SU-DHL-6 (cell line): Measurements from ENCODE around the gene ULBP2.

Experiments
- H2AFZ ChIP-seq: fragments of 200-600 bp; sonication (generic); 2 replicates; pipeline ENCODE4 v1.6.1; 2014; ENCODE audit warnings: low read depth, mild to moderate bottlenecking, moderate library complexity, mixed read lengths, antibody characterized with exemption, low read length; ENCODE audit not compliant: severe bottlenecking
- H3F3A ChIP-seq: fragments of 200-600 bp; shearing (Covaris generic); 2 replicates; pipeline ENCODE4 v1.6.0; 2016; ENCODE audit warnings: antibody characterized with exemption, mild to moderate bottlenecking; ENCODE audit not compliant: insufficient read depth
- H3K27ac ChIP-seq: fragments of 200-600 bp; sonication (generic); 2 replicates; pipeline ENCODE4 v1.5.1; 2016; ENCODE audit warnings: low read depth, mild to moderate bottlenecking, low read length, moderate library complexity, mixed read lengths
- H3K27me3 ChIP-seq: fragments of 200-600 bp; sonication (generic), shearing (Covaris generic); 2 replicates; pipeline ENCODE4 v1.6.0; 2014; ENCODE audit warnings: mild to moderate bottlenecking, low read length
- H3K36me3 ChIP-seq: fragments of 200-600 bp; sonication (generic); 2 replicates; pipeline ENCODE4 v1.6.1; 2014; ENCODE audit warnings: mild to moderate bottlenecking, low read length, mixed read lengths
- H3K4me2 ChIP-seq: fragments of 300-600, 200-600 bp; shearing (Covaris generic), sonication (generic); 2 replicates; pipeline ENCODE4 v1.6.0; 2014; ENCODE audit warnings: low read length, low read depth, mild to moderate bottlenecking; ENCODE audit not compliant: poor library complexity, severe bottlenecking
- H3K4me3 ChIP-seq: fragments of 200-600 bp; sonication (generic); 2 replicates; pipeline ENCODE4 v1.5.1; 2014; ENCODE audit warnings: antibody characterized with exemption, low read length, mild to moderate bottlenecking, mixed read lengths; ENCODE audit not compliant: insufficient read depth, poor library complexity, severe bottlenecking
- H3K79me2 ChIP-seq: fragments of 200-600 bp; sonication (generic); 2 replicates; pipeline ENCODE4 v1.6.1; 2014; ENCODE audit warnings: mild to moderate bottlenecking, low read length, moderate library complexity; ENCODE audit not compliant: insufficient read depth
- H3K9ac ChIP-seq: fragments of 200-600 bp; sonication (generic); 2 replicates; pipeline ENCODE4 v1.7.0; 2014; ENCODE audit warnings: mild to moderate bottlenecking, low read length
- H3K9me2 ChIP-seq: fragments of 200-600 bp; sonication (generic); replicated peaks from 2 replicates; pipeline ENCODE4 v1.6.1; 2014; ENCODE audit warnings: low read length; ENCODE audit not compliant: insufficient read depth
- H3K9me3 ChIP-seq: fragments of 200-600 bp; sonication (generic); 2 replicates; pipeline ENCODE4 v1.6.1; 2014; ENCODE audit warnings: low read length, mixed read lengths; ENCODE audit not compliant: insufficient read depth
- H4K20me1 ChIP-seq: fragments of 200-600 bp; sonication (generic); 2 replicates; pipeline ENCODE4 v1.6.1; 2014; ENCODE audit warnings: low read depth, mild to moderate bottlenecking, antibody characterized with exemption, low read length, moderate library complexity, mixed read lengths
- CTCF ChIP-seq: fragments of 200-600 bp; sonication (generic); IDR thresholded peaks from one replicate; pipeline ENCODE4 v1.5.1; 2017; ENCODE audit warnings: antibody characterized with exemption, mild to moderate bottlenecking, low read length, moderate library complexity; ENCODE audit not compliant: insufficient read depth, poor library complexity, severe bottlenecking
- EZH2phosphoT487 ChIP-seq: fragments of 200-600 bp; sonication (generic), shearing (Covaris generic); conservative IDR thresholded peaks from 2 replicates; pipeline ENCODE4 v1.6.1; 2018; ENCODE audit warnings: mild to moderate bottlenecking, antibody characterized with exemption, low read length, moderate library complexity, mixed read lengths

ULBP2 gene

GRCh38 chr6:149904661-149905370, 37.0 kb upstream of the ULBP2 start:
- Histone ChIP-seq H3K9me2 (no peaks in the 10 kb centered on the region), H3K4me2 (no peak overlapping the region), H3K9me3 (peaks cover 13% of the 10 kb centered on the region; the same call in 1 of the 2 replicates), H4K20me1 (no peaks in the 10 kb centered on the region), H3K9ac (no peak overlapping the region), H3K4me3 (no peak overlapping the region), H3F3A (no peaks in the 10 kb centered on the region), H3K79me2 (no peaks in the 10 kb centered on the region), H3K27me3 (no peaks in the 10 kb centered on the region), H2AFZ (no peak overlapping the region), H3K27ac (no peak overlapping the region), H3K36me3 (no peaks in the 10 kb centered on the region)
- TF ChIP-seq EZH2phosphoT487 (no peak), CTCF (no peak)

DNA sequence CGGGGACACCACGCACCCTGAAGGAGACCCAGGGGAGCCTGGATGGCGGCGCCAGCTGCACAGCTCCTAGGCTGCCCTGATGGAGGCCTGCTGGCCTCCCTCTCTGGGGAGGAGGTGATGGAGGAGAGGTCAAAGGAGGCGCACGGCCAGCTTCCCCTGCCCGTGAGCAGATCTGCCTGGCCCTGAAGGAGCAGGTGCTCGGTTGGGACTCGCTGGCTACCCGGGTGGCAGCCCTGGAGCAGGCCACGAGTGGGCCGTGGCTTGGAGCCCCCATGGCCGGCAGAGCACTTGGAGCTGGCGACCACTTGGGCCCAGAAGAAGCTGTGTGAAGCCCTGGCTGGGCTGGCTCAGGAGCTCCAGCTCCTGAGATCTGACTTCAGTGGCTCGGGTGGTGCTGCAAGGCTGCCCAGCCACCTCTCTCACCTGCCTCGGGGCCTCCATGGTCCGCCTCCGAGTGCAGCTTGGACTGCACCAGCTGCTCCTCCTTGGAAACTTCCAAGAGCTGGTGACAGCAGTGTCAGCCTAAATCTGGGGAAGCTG, 36.4 kb upstream of the ULBP2 start:
- Histone ChIP-seq H3F3A (no peaks in the 10 kb centered on the region), H4K20me1 (no peaks in the 10 kb centered on the region), H3K9ac (no peak overlapping the region), H3K9me2 (no peaks in the 10 kb centered on the region), H3K9me3 (peaks cover 13% of the 10 kb centered on the region; the same call in 1 of the 2 replicates), H2AFZ (no peak overlapping the region), H3K27me3 (no peaks in the 10 kb centered on the region), H3K4me2 (no peak overlapping the region), H3K79me2 (no peaks in the 10 kb centered on the region), H3K27ac (no peak overlapping the region), H3K36me3 (no peaks in the 10 kb centered on the region), H3K4me3 (no peak overlapping the region)
- TF ChIP-seq EZH2phosphoT487 (no peak), CTCF (no peak)

GRCh38 chr6:149905911-149906371, 35.9 kb upstream of the ULBP2 start:
- Histone ChIP-seq H3K79me2 (no peaks in the 10 kb centered on the region), H3K4me2 (no peak overlapping the region), H3K9me2 (no peaks in the 10 kb centered on the region), H3K4me3 (no peak overlapping the region), H4K20me1 (no peaks in the 10 kb centered on the region), H3K9ac (no peak overlapping the region), H3F3A (no peaks in the 10 kb centered on the region), H2AFZ (no peak overlapping the region), H3K27me3 (no peaks in the 10 kb centered on the region), H3K27ac (no peak overlapping the region), H3K36me3 (no peaks in the 10 kb centered on the region), H3K9me3 (peaks cover 13% of the 10 kb centered on the region; the same call in 1 of the 2 replicates)
- TF ChIP-seq EZH2phosphoT487 (no peak), CTCF (no peak)
